ENCODE measurements around the gene HK2.

GRCh38 chr2:74890711-74891110, 56.8 kb downstream of the HK2 start:
- TF ChIP-seq EZH2 (IDR thresholded peaks at IDR 0.05; ENCODE audit: insufficient read depth, poor library complexity, severe bottlenecking) (no peak), EZH2phosphoT487 (IDR thresholded peaks at IDR 0.05; ENCODE audit: insufficient read depth, low read depth) (no peak)

Measured in GM23248 (cell line).